Colonic mucosa (tissue), 4 donors: ENCODE measurements around the gene PIGH. TPM values are rescaled to one million over a fixed set of nuclear protein-coding genes. Genes with fewer than 3 reads are reported as not detected.

Experiments
- DNase-seq: peaks from one replicate; pipeline ENCODE4 v3.0.0-alpha.2; 2020
- H3K27ac ChIP-seq: fragments of 200-600 bp; one replicate; pipeline ENCODE4 v1.8.0; 2021
- H3K27me3 ChIP-seq: fragments of 200-600 bp; one replicate; pipeline ENCODE4 v1.8.0; 2021
- H3K36me3 ChIP-seq: fragments of 200-600 bp; one replicate; pipeline ENCODE4 v1.8.0; 2021
- H3K4me1 ChIP-seq: fragments of 200-600 bp; one replicate; pipeline ENCODE4 v1.8.0; 2021; ENCODE audit warnings: mild to moderate bottlenecking
- H3K4me3 ChIP-seq: fragments of 200-600 bp; one replicate; pipeline ENCODE4 v1.8.0; 2021
- H3K9ac ChIP-seq, 2 donors: one replicate each; pipeline ENCODE4 v1.7.0; 2013; ENCODE audit warnings: control low read depth in 2 of 2, low read depth in 2 of 2, low read length in 2 of 2
- H3K9me3 ChIP-seq: fragments of 200-600 bp; one replicate; pipeline ENCODE4 v1.8.0; 2021
- CTCF ChIP-seq: fragments of 200-600 bp; IDR thresholded peaks from one replicate; pipeline ENCODE4 v1.8.0; 2022; ENCODE audit warnings: antibody characterized with exemption, mild to moderate bottlenecking
- intact Hi-C: fragments of 100-400 bp; cut with DNase I; formaldehyde crosslinking; loops from one replicate; pipeline ENCODE4 v1.14.1; 2022
- total RNA-seq, 2 donors: library from RNA; stranded (reverse); fragmentation: NEBNext Ultra II Directional in 1 of 2; extraction: Animal tissue kit (Norgen Biotek cat#: 25700) in 1 of 2; gene quantifications; one replicate each; pipeline ENCODE4 v1.2.1, GENCODE V29; 2021
- donor health status: healthy.
- donor health status: DM: no; HTN: no; CAD: no.
- donor health status: DM: no; HTN: no; CAD: no.

Gene PIGH
- total RNA-seq, 2 donors from 2014 or later: 16.3 to 17.1 TPM

GRCh38 chr14:67589204-67589770 lies 10.8 kb downstream of the PIGH start:
- H3K4me1 ChIP-seq: no peaks in the 10 kb centered on the region
- H3K27me3 ChIP-seq: no peaks in the 10 kb centered on the region
- no peak for TF ChIP-seq CTCF
- H3K4me3 ChIP-seq: no peak overlapping the region
- H3K36me3 ChIP-seq: peaks cover 9% of the 10 kb centered on the region
- no peak overlapping the region for H3K27ac ChIP-seq
- intact Hi-C loops: no loop called here
- H3K9me3 ChIP-seq: no peaks in the 10 kb centered on the region
- no peak overlapping the region for H3K9ac ChIP-seq
- no peak for DNase-seq

GRCh38 chr14:67586369-67586768 lies 13.7 kb downstream of the PIGH start:
- Histone ChIP-seq H3K4me3 (no peak overlapping the region), H3K36me3 (peaks cover 9% of the 10 kb centered on the region), H3K9ac (no peak overlapping the region), H3K27ac (no peak overlapping the region), H3K27me3 (no peaks in the 10 kb centered on the region), H3K4me1 (no peaks in the 10 kb centered on the region), H3K9me3 (no peaks in the 10 kb centered on the region)
- no peak for TF ChIP-seq CTCF
- intact Hi-C loops: no loop called here
- DNase-seq: no peak

GRCh38 chr14:67584978-67585377 lies 15.1 kb downstream of the PIGH start:
- TF ChIP-seq CTCF: no peak
- H3K4me1 ChIP-seq: no peaks in the 10 kb centered on the region
- DNase-seq: no peak
- no peaks in the 10 kb centered on the region for H3K9me3 ChIP-seq
- H3K4me3 ChIP-seq: no peak overlapping the region
- H3K27ac ChIP-seq: no peak overlapping the region
- intact Hi-C loops: loop anchor here (2.0 kb wide), 1 partner anchor 120 kb away; no protein-coding TSS in a partner anchor
- H3K9ac ChIP-seq: no peak overlapping the region
- peaks cover 9% of the 10 kb centered on the region for H3K36me3 ChIP-seq
- H3K27me3 ChIP-seq: no peaks in the 10 kb centered on the region

- H3K27me3 ChIP-seq: no peaks in the 10 kb centered on the region
- intact Hi-C loops: loop anchor here (2.0 kb wide), 1 partner anchor 121 kb away; no protein-coding TSS in a partner anchor
Measured at GRCh38 chr14:67583711-67584644, 16.1 kb downstream of the PIGH start.

GRCh38 chr14:67582061-67582460 lies 18.0 kb downstream of the PIGH start:
- Histone ChIP-seq H3K27ac (no peak overlapping the region), H3K36me3 (peaks cover 9% of the 10 kb centered on the region)
- TF ChIP-seq CTCF: no peak

More at GRCh38 chr14:67583711-67584644, 16.1 kb downstream of the PIGH start:
- no peak overlapping the region for H3K4me3 ChIP-seq
- DNase-seq: peak; percentile 40
- H3K27ac ChIP-seq: no peak overlapping the region
- H3K9me3 ChIP-seq: no peaks in the 10 kb centered on the region
- no peaks in the 10 kb centered on the region for H3K4me1 ChIP-seq
- TF ChIP-seq CTCF: peak; percentile 43
- H3K9ac ChIP-seq: no peak overlapping the region
- peaks cover 9% of the 10 kb centered on the region for H3K36me3 ChIP-seq

More at GRCh38 chr14:67582061-67582460, 18.0 kb downstream of the PIGH start:
- Histone ChIP-seq H3K27me3 (no peaks in the 10 kb centered on the region), H3K9ac (no peak overlapping the region), H3K4me3 (no peak overlapping the region), H3K4me1 (no peaks in the 10 kb centered on the region), H3K9me3 (no peaks in the 10 kb centered on the region)
- no peak for DNase-seq
- intact Hi-C loops: no loop called here
